Measurements from ENCODE around the gene LUM. TPM values are rescaled to one million over a fixed set of nuclear protein-coding genes. Genes with fewer than 3 reads are reported as not detected.

The LUM gene
- 0.73 and 1.9 TPM in 2 replicates for total RNA-seq

- DNase-seq (ENCODE audit: extremely low read depth, low read depth, low spot score) = no peak
These were observed at the start of gene LUM for GRCh38 chr12:91111366-91112325. LUM (minus strand) TSS chr12:91111494; CDS start chr12:91108979, 2,515 bp downstream.

GRCh38 chr12:91161009-91161408 lies 49.7 kb upstream of the LUM start:
- DNase-seq (ENCODE audit: extremely low read depth, low read depth, low spot score) = no peak

- no peak for DNase-seq (ENCODE audit: extremely low read depth, low read depth, low spot score)
These were observed 44.7 kb upstream of the LUM start for GRCh38 chr12:91155990-91156389.

GRCh38 chr12:91154131-91154530 lies 42.8 kb upstream of the LUM start:
- DNase-seq (ENCODE audit: extremely low read depth, low read depth, low spot score) = no peak

GRCh38 chr12:91144053-91144452 lies 32.8 kb upstream of the LUM start:
- DNase-seq (ENCODE audit: extremely low read depth, low read depth, low spot score) = no peak

GRCh38 chr12:91143206-91143605 lies 31.9 kb upstream of the LUM start:
- no peak for DNase-seq (ENCODE audit: extremely low read depth, low read depth, low spot score)

- DNase-seq (ENCODE audit: extremely low read depth, low read depth, low spot score) = no peak
These were observed 30.9 kb upstream of the LUM start for GRCh38 chr12:91142221-91142631.

- DNase-seq (ENCODE audit: extremely low read depth, low read depth, low spot score) = no peak
These were observed 29.0 kb upstream of the LUM start for GRCh38 chr12:91140026-91140931.

GRCh38 chr12:91139286-91139685 lies 28.0 kb upstream of the LUM start:
- DNase-seq (ENCODE audit: extremely low read depth, low read depth, low spot score) = peak; percentile 12

GRCh38 chr12:91138337-91138920 lies 27.1 kb upstream of the LUM start:
- no peak for DNase-seq (ENCODE audit: extremely low read depth, low read depth, low spot score)

GRCh38 chr12:91133871-91134270 lies 22.6 kb upstream of the LUM start:
- DNase-seq (ENCODE audit: extremely low read depth, low read depth, low spot score) = no peak

- no peak for DNase-seq (ENCODE audit: extremely low read depth, low read depth, low spot score)
These were observed 18.5 kb upstream of the LUM start for GRCh38 chr12:91129662-91130362.

GRCh38 chr12:91127751-91128150 lies 16.5 kb upstream of the LUM start:
- DNase-seq (ENCODE audit: extremely low read depth, low read depth, low spot score) = no peak

GRCh38 chr12:91127306-91127705 lies 16.0 kb upstream of the LUM start:
- DNase-seq (ENCODE audit: extremely low read depth, low read depth, low spot score) = no peak

- no peak for DNase-seq (ENCODE audit: extremely low read depth, low read depth, low spot score)
These were observed 15.2 kb upstream of the LUM start for GRCh38 chr12:91126516-91126915.

GRCh38 chr12:91123236-91123916 lies 12.1 kb upstream of the LUM start:
- no peak for DNase-seq (ENCODE audit: extremely low read depth, low read depth, low spot score)

- no peak for DNase-seq (ENCODE audit: extremely low read depth, low read depth, low spot score)
These were observed 9.5 kb upstream of the LUM start for GRCh38 chr12:91120781-91121180.

- no peak for DNase-seq (ENCODE audit: extremely low read depth, low read depth, low spot score)
These were observed 7.8 kb upstream of the LUM start for GRCh38 chr12:91119089-91119488.

GRCh38 chr12:91113621-91114020 lies 2.3 kb upstream of the LUM start:
- no peak for DNase-seq (ENCODE audit: extremely low read depth, low read depth, low spot score)

All from glomerular endothelial cell (primary cell).